Anterior cingulate cortex (tissue), 58 donors: ENCODE data around the gene CTXN1.
A peak's percentile ranks its signal among the peaks of the same experiment; 100 is the strongest.
"Not testable (repeated sequence)": the region's sequence is repeated elsewhere in the genome, so short reads cannot be mapped to it uniquely, and the experiment has no call there.

Source experiments
- DNase-seq, 58 donors: peaks; one replicate each; lab custom pipeline; 2025; lab: John Stamatoyannopoulos, UW

The CTXN1 gene

DNA sequence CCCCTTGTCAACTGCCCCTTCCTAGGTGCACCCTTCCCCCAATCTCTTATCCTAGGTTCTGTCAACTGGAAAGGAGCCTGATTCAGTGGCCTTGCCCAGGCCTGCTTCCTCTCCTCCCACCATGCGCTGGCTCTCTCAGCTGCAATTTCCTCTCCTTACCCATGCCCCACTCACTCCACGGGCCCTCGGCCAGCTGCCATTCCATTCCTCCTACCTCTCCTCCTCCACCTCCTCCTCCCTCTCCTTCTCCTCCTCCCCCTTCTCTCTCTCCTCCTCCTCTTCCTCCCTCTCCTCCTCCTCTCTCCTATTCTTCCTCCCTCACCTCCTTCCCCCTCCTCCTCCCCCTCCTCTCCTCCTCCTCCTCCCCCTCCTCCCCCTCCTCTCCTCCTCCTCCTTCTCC is 27.1 kb upstream of the CTXN1 start:
- no peak for DNase-seq

DNA sequence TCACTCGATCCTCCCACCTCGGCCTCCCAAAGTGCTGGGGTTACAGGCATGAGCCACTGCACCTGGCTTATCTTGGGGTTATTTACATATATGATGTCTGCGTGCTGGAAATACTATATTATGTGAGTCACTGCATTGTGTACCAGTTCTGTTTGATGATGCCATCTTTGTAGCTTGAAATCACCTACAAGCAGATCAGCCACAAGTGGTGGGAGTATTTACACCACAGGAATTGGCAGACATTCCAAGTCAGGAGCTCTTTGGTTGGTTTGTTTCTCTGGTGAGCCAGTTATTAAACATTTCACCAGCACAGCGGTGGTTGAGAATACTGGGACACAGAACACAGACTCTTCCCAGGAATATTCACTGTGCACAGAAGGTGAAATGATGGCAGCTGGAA is 22.0 kb upstream of the CTXN1 start:
- DNase-seq, result peak in 3 of 58 donors; percentile 13 to 32 (median 17)

DNA sequence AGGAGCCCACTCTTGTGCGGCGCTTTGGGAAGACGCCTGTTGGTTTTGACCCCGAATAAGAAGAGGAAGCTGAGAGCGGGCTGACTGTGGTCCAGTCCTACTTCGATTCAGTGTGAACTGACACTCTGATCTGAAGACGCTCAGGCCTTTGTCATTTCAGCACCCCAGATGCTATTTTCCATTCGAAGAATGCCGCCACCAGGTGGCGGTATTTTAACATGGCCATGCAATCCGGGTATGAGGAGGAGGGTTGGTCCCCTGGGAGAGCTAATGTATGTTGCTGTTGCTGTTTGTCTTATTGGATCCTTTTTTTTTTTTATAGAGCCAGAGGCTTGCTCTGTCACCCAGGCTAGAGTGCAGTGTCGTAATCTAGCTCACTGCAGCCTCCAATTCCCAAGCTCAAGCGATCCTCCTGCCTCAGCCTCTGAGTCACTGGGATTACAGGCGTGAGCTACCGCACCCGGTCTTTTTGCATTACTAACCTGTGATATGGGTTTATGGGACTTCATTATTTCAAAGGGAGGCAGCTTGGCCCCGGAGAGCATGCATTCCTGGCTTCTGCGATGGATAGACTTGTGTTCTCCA is 18.3 kb upstream of the CTXN1 start:
- DNase-seq, result peak in 54 of 58 donors; percentile 47 to 88 (median 78)

DNA sequence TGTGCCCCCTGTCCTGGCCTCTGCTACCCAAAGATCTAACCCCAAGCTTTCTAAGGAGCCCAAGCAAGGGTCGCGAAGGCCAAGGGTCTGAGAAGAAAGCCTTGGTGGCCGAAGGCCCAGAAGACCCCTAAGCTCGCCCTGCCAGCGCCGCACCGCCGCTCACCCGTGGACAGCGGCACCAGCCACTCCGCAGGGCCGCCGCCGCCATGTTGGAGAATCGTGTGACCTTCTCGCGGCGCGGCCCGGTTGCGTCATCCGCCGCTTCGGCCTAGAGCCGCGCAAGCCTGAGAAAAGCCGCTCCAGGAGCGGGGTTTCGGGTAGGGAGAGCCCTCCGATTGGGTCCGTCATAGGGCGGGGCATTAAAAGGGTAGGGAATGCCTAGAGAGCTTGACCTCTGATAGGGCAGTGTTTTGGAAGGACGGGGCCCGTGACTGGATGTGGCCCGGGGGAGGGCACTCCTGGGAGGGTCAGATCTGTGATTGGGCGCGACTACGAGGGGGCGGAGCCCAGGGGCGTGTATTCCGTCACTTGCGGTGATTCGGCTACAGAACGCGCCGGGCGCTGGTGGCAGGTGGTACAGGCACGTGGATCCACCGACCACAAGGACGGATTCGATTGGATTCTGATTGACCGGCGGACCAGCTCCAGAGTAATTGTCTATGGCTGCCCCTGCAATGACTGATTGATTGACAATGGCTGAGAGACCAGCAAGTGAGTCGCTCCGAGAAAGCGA is 17.7 kb upstream of the CTXN1 start, which contains the start of gene TIMM44:
Gene TIMM44, minus strand, starts transcription at position 223 of the 733 bp plus-strand sequence. Its CDS starts 15 bp downstream, at position 208.
- peak; percentile 86 to 100 (median 99) for DNase-seq

DNA sequence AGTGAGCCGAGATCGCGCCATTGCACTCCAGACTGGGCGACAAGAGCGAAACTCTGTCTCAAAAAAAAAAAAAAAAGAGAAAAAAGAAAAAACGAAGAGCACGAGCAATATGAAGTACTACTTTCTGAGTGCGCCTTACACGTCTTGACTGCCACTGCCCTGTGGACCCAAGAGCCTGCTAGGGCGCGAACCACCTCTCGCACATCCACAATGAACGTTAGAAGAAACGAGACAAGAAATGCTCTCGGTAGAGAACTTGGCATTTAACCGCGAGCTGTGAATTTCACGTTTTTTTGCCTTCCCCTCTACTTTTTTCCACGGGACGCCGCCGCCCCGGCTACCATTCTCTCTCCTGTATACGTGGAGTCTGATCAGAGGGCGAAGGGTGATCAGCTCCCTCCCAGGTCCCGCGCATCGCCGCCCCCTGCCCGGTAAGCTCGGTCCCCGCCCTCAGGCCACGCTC is 17.1 kb upstream of the CTXN1 start:
- DNase-seq, result no peak

DNA sequence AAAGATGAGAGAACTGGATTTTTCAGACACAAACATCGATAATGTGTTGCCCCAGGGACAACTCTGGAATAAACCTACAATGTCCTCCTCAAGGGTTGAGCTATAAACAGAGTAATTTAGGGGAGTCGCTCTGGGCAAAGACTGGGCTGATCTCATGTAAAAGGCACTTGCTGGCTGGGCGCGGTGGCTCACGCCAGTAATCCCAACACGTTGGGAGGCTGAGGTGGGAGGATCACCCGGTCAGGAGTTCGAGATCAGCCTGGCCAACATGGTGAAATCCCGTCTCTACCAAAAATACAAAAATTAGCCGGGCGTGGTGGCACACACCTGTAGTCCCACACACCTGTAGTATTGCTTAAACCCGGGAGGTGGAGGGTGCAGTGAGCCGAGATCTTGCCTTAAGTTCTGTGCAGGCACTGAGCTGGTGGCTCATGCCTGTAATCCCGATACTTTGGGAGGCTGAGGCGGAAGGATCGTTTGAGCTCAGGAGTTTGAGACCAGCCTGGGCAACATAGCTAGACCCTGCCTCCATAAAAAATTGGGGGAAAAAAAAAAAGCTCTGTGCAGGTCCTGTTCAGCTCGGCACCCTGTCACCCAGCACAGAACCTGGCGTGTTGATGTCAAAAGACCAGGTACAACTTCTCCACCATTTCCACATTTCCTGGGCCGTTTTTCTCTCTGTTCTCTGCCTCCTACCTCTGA is 16.1 kb upstream of the CTXN1 start:
- DNase-seq, result no peak

DNA sequence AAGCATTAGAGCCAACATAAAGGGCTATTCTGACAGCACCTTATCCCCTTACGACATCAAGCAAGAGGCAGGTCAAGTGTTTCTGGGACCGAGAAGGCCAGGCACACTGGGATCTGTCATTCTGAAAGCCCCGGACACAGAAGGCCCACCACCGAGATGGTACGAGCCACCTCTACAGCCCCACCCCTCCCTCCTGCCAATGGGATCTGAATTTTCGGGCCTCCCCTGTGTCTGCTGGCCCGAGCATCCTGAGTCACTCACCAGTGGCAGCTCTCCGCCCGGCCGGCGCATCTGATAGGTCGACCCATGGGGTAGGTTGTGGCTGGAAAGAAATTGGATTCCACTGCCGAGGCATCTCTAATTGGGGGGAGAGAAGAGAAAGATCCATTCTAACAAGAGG is 14.9 kb upstream of the CTXN1 start:
- DNase-seq, result no peak

DNA sequence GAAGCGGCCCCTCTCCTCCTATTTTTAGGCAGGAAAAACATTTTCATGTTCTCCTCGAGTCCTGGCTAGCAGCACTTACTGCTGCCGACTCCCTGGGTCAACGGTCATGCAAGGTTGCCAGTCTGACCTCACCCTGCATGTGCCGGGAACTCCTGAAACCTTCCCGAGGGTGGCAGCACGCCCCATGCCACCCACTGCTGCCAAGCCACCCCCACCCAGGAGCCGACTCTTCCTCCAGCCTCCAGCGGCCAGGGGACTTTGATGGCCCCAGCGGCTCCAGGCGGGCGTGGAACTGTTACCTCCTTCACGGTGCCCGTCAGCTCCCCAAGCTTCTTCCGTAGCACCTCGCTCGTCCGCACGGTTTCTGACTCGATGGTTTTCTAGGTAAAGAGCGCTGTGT is 8.8 kb upstream of the CTXN1 start:
- DNase-seq, result no peak

DNA sequence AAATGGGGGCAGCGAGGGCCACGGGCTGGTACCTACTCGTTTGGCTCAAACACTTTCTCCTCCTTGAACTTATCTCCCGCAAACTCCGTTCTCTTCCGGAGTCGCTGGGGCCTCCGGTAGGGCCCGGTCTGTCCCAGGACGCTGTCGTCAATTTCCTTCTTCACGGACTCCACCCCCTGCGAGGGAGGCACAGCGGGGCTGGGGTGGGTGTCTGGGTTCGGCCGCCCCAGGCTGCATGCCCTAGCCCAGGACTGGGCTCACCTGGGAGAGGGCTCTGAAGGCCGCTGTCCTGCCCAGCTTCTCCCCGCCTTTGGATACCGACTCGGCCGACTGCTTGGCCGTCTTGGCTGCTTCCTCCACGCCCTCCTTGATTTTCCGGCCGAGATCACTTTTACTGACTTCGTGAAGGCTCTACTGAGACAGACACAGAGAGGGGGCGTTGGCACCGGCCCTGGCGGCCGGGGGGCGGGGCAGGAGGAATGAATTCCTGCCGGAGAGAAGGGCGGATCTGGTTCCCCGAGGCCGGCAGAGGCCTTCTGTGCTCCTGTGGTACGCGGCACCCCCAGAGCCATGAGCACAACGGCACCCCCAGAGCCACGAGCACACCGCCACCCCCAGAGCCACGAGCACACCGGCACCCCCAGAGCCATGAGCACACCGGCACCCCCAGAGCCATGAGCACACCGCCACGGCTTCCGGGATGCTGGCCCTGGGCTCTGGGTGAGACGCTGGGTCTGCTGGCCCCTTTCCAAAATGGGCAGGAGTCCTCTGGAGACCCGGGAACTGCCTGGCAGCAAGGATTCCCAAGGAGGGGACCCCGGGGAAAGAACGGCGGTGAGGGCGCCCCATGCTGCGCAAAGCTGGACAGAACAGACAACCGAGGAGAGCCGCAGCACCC is 8.1 kb upstream of the CTXN1 start:
- DNase-seq, result no peak

DNA sequence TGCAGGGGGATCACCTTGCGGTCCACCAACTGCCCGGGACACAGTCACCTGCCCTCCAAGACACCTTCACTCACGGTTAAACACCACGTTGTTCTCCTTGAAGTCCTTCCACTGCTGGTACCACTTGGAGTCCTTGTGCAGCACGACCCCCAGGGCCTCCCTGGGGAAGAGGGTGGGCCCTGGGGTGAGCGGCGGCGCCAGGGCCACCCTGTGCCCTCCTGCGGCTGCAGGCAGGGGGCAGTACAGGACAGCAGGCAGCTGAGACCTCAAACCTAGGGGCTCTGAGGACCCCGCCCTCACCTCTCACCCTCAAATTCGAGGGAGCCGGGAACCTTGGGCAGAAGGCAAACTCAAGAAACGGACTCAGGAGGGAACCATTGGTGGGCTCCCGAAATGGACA is 7.5 kb upstream of the CTXN1 start:
- DNase-seq, result no peak

DNA sequence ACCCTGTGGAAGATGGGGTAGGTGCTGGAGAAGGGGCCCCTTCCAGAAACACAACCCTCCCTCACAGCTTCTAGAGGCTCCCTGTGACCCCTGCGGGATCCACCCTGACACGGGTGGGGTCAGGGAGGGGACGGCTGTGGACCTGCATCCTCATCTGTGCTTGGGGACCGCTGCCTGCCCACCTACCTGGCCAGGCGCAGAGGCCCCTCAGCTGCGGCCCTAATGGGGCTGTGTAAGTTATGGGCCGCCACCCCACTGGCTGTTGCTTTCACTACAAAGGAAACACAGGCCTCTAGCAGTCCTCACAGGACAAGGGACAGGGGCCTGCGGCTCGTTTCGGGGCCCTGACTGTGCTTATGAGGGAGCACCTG is 7.0 kb upstream of the CTXN1 start:
- DNase-seq, result no peak

DNA sequence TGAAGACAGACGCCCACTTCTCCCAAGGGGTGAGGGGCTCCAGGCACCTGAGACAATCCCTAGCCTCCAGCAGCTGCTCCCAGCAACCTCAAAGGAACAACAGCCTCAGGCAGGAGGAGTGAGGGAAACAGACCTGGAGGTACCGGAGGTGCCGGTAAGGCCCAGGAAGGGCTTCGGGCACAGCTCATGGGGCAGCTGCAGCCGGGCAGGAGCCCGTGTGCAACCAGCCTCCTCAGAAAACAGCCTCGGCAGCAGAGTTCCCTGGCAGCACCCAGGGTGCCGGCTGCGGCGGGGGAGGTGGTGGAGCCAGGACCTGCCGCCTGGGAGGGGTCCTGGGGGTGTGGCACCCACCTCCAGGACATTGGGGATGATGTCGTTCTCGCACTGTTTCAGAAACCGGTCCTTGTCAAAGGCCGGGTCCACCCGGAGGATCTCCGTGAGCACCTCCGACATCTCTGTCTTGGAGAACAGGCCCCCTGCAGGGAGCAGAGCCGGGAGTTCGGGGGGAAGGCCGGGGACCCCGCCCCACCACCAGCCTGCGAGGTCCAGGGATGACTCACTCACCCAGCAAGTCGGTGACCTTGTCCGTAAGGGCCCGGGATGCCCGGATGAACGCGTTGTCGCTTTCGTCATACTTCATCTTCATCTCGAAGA is 6.5 kb upstream of the CTXN1 start:
- no peak for DNase-seq

DNA sequence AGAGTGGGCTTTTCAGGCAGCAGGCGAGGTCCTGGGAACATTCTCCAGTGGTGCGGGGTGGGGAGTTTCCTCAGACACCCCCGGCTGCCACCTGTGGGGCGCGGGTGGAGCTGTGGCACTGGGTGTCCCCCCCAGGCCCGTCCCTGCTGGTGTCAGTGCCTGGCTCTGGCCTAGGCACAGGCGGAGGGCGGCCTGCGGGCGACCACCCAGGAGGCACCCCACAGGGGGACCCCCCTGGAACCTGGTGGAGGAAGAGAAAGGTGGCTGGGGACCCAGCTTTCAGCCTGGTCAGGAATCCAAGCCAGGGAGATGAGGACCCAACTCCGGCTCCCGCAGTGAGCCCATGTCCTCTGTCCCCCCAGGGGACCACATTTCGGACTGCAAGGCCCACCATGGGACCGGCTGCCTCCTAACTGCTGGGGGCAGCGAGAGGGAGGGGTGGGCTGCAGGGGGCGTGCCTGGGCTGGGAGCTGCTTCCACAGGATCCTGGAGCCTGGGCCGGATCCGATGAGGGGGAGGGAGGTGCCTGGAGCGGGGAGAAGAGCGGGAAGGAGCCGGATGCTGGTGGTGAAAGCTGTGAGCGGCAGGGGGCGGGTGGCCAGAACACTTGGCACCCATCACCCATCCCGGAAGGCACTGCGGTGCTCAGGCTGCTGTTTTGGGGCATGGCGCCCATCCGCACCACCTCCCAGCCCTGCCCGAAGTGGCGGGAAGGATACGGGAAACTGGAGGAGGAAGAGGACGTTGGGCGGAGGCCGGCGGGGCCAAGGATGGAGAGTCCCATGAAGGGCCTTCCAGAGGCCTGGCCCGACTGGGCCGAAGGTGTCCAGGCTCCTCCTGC is 5.5 kb upstream of the CTXN1 start:
- peak in 23 of 58 donors; percentile 8 to 51 (median 29) for DNase-seq

DNA sequence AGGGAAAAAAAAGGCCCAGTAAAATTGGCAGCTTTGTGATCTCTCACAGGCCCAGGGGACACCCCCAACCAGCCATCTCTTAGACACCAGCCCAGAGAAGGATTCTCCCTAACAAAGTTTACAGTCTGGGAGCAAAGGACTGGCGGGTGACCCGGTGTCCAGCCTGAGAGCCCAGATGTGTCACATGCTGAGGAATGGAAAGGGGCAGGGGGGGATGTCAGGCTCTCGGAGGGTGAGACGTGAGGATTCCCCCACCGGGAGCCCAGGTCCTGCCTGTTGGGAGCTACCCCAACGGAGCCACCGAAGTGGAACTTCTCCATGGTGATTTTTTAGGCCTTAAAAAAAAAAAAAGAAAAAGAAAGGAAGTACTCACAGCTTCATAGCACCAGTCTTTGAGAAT is 4.8 kb upstream of the CTXN1 start:
- peak in 1 of 58 donors; percentile 8 for DNase-seq

DNA sequence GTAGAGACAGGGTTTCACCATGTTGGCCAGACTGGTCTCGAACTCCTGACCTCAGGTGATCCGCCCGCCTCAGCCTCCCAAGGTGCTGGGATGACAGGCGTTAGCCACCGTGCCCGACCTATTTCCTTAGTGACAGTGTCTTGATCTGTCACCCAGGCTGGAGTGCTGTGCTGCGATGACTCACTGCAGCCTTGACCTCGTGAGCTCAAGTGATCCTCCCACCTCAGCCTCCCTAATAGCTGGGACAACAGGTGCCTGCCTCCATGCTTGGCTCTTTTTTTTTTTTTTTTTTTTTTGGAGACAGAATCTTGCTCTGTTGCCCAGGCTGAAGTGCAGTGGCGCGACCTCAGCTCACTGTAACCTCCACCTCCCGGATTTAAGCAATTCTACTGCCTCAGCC is 4.1 kb upstream of the CTXN1 start:
- DNase-seq, result not testable (repeated sequence)

DNA sequence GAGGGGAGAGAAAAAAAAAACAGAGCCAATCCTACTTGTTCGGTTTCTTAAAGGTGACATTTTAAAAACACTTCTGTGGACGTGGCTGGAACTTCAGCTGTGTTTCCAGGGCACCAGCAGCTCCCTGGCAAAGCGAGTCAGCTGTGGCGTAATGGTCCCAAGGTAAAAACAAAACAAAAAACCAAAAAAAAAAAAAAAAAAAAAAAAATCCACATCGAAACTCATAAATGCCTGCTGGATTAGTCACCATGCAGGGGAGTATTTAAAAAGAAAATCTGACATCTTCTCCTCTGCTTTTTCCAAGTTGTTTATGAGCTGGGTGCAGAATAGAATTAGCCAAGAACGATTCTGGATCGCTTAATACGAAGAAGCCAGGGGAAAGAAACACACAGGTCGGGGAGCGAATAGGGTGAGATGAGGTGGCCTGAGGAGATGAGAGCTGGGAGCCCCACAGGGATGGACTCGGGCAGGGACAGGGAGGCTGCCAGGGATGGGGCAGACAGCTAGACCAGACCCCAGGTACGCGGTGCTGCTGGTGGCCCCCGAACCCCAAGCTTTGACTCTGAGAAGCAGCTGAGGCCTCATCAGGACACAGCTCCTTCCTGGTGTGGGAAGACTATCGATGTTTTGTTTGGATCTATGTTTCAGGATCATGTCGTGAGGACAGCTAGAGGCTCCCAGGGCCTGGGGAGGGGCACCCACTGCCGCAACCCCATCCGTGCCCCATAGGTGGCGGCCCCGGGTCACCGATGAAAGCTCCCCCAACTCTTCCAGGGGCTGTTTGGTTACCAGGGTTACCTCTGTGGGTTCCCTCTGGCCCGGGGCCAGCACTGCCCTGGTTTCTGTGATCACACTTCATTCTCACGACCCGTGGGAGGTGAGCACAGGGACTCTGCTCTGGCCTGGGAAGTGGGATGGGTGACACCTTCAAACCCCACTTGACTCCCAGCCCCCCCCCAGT is 3.1 kb upstream of the CTXN1 start:
- DNase-seq, result peak in 3 of 58 donors; percentile 18 to 44 (median 31)

DNA sequence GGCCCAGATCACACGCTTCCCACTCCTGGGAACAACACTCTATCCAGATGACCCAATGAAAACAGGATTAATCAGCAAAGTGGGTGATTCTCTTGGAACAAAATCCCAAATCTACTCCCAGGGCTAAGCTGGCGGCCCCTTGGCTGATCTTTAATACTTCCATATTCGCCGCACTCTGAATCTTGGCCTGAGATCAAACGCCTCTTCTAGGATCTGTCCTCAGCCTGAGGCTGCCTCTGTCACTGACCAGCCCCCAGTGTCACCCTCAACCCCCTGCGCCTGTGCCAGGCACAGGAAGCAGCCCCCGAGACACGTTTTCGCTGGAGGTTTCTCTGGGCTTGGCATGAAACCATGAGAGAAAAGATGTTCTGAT is 2.4 kb upstream of the CTXN1 start:
- DNase-seq, result peak in 3 of 58 donors; percentile 20 to 35 (median 28)
